Activated effector memory CD4-positive, alpha-beta T cell treated with Interleukin-2 at 50 U/mL for 16 hours (primary cell): ENCODE results near the gene SEC16A.

Experiments
- DNase-seq: peaks from one replicate; pipeline ENCODE4 v3.0.0-alpha.2; 2020

SEC16A gene

GRCh38 chr9:136459425-136459824 lies 23.4 kb downstream of the SEC16A start:
- DNase-seq, result no peak

- no peak for DNase-seq
These were observed 25.5 kb downstream of the SEC16A start for GRCh38 chr9:136457326-136457725.

- DNase-seq, result no peak
These were observed 26.6 kb downstream of the SEC16A start for GRCh38 chr9:136456258-136456657.

GRCh38 chr9:136455043-136456002 lies 27.5 kb downstream of the SEC16A start:
- DNase-seq, result no peak

- DNase-seq, result no peak
These were observed 28.6 kb downstream of the SEC16A start for GRCh38 chr9:136454026-136454796.

- no peak for DNase-seq
These were observed 29.5 kb downstream of the SEC16A start for GRCh38 chr9:136453326-136453725.

- DNase-seq, result no peak
These were observed 31.5 kb downstream of the SEC16A start for GRCh38 chr9:136451221-136451877.

- DNase-seq, result no peak
These were observed 34.2 kb downstream of the SEC16A start for GRCh38 chr9:136448655-136449054.

- DNase-seq, result no peak
These were observed 35.6 kb downstream of the SEC16A start for GRCh38 chr9:136447173-136447778.

- no peak for DNase-seq
These were observed 37.0 kb downstream of the SEC16A start for GRCh38 chr9:136445799-136446198.

GRCh38 chr9:136444102-136444501 lies 38.7 kb downstream of the SEC16A start:
- no peak for DNase-seq

GRCh38 chr9:136443687-136444086 lies 39.2 kb downstream of the SEC16A start:
- DNase-seq, result no peak

- DNase-seq, result no peak
These were observed 39.8 kb downstream of the SEC16A start for GRCh38 chr9:136443087-136443486.

GRCh38 chr9:136442265-136442664 lies 40.6 kb downstream of the SEC16A start:
- DNase-seq, result no peak

- no peak for DNase-seq
These were observed 41.1 kb downstream of the SEC16A start for GRCh38 chr9:136441681-136442245.

- no peak for DNase-seq
These were observed 41.6 kb downstream of the SEC16A start for GRCh38 chr9:136441191-136441680.

GRCh38 chr9:136439481-136440408 lies 43.1 kb downstream of the SEC16A start, which contains the start of gene INPP5E:
Gene INPP5E (minus strand): TSS chr9:136439845. CDS start chr9:136439419, 426 bp downstream.
- DNase-seq, result peak; percentile 76

- peak; percentile 39 for DNase-seq
These were observed 44.0 kb downstream of the SEC16A start for GRCh38 chr9:136438548-136439480.

GRCh38 chr9:136437839-136438547 lies 44.8 kb downstream of the SEC16A start:
- DNase-seq, result no peak
